Common myeloid progenitor, CD34-positive (primary cell): ENCODE results near the gene RFLNA.
A peak's percentile ranks its signal among the peaks of the same experiment; 100 is the strongest.

Experiments used
- CTCF ChIA-PET: fragments of 350-600 bp; sonication (Branson Sonifier 250); formaldehyde crosslinking; loops from one replicate; lab custom pipeline; 2021; ENCODE audit warnings: antibody characterized with exemption; lab: Charles Lee
- POLR2A ChIA-PET: fragments of 350-600 bp; sonication (Branson Sonifier 250); formaldehyde crosslinking; loops from one replicate; lab custom pipeline; 2021; ENCODE audit warnings: antibody characterized with exemption; lab: Charles Lee
- DNase-seq, 3 donors: peaks; one replicate each; pipeline versions ENCODE4 v3.0.0 to v3.0.0-alpha.2; 2013
- H3K27ac ChIP-seq, 2 experiments: 1 replicate in 1 of 2; 2 replicates in 1 of 2; pipeline ENCODE4 v1.7.0; 2013; ENCODE audit warnings: inconsistent platforms in 2 of 2, low read length in 2 of 2, mild to moderate bottlenecking in 2 of 2, low read depth in 1 of 2, moderate library complexity in 1 of 2; ENCODE audit not compliant: severe bottlenecking in 2 of 2, insufficient read depth in 1 of 2, poor library complexity in 1 of 2
- H3K27me3 ChIP-seq, 5 experiments: replicated peaks in 2 of 5; 1 replicate in 3 of 5; 2 replicates in 2 of 5; pipeline versions ENCODE4 v1.6.1 to v1.7.0; 2013; ENCODE audit warnings: low read length in 4 of 5, mild to moderate bottlenecking in 2 of 5, moderate library complexity in 2 of 5, inconsistent platforms in 1 of 5; ENCODE audit not compliant: insufficient read depth in 5 of 5, control insufficient read depth in 4 of 5
- H3K36me3 ChIP-seq, 4 experiments: 1 replicate in 2 of 4; 2 replicates in 2 of 4; pipeline versions ENCODE4 v1.6.1 to v1.7.0; 2013; ENCODE audit warnings: low read length in 3 of 4, control low read depth in 1 of 4, mild to moderate bottlenecking in 1 of 4; ENCODE audit not compliant: control insufficient read depth in 4 of 4, insufficient read depth in 4 of 4
- H3K4me1 ChIP-seq, 4 experiments: 1 replicate in 3 of 4; 2 replicates in 1 of 4; pipeline versions ENCODE4 v1.6.1 to v1.7.1; 2013; ENCODE audit warnings: low read length in 3 of 4, mild to moderate bottlenecking in 3 of 4, control low read depth in 1 of 4, inconsistent platforms in 1 of 4, moderate library complexity in 1 of 4; ENCODE audit not compliant: control insufficient read depth in 4 of 4, insufficient read depth in 4 of 4; ENCODE audit errors: control extremely low read depth in 1 of 4
- H3K4me3 ChIP-seq, 7 experiments: 1 replicate in 4 of 7; 2 replicates in 3 of 7; pipeline versions ENCODE4 v1.5.1 to v1.7.0; 2013; ENCODE audit warnings: mild to moderate bottlenecking in 7 of 7, low read length in 6 of 7, moderate library complexity in 6 of 7, inconsistent platforms in 2 of 7, low read depth in 2 of 7, control low read depth in 1 of 7; ENCODE audit not compliant: insufficient read depth in 4 of 7, control insufficient read depth in 1 of 7; ENCODE audit errors: extremely low read depth in 1 of 7
- H3K9me3 ChIP-seq, 5 experiments: 1 replicate in 4 of 5; 2 replicates in 1 of 5; pipeline versions ENCODE4 v1.6.1 to v1.7.1; 2013; ENCODE audit warnings: low read length in 4 of 5, mild to moderate bottlenecking in 2 of 5, inconsistent platforms in 1 of 5, low read depth in 1 of 5, moderate library complexity in 1 of 5; ENCODE audit not compliant: control insufficient read depth in 4 of 5, insufficient read depth in 2 of 5; ENCODE audit errors: control extremely low read depth in 1 of 5
- WGBS: methylation state at CpG from one replicate; pipeline ENCODE4 v1.1.5; 2013; ENCODE audit not compliant: insufficient coverage; 5-methylcytosine and 5-hydroxymethylcytosine counted together

RFLNA gene

DNA sequence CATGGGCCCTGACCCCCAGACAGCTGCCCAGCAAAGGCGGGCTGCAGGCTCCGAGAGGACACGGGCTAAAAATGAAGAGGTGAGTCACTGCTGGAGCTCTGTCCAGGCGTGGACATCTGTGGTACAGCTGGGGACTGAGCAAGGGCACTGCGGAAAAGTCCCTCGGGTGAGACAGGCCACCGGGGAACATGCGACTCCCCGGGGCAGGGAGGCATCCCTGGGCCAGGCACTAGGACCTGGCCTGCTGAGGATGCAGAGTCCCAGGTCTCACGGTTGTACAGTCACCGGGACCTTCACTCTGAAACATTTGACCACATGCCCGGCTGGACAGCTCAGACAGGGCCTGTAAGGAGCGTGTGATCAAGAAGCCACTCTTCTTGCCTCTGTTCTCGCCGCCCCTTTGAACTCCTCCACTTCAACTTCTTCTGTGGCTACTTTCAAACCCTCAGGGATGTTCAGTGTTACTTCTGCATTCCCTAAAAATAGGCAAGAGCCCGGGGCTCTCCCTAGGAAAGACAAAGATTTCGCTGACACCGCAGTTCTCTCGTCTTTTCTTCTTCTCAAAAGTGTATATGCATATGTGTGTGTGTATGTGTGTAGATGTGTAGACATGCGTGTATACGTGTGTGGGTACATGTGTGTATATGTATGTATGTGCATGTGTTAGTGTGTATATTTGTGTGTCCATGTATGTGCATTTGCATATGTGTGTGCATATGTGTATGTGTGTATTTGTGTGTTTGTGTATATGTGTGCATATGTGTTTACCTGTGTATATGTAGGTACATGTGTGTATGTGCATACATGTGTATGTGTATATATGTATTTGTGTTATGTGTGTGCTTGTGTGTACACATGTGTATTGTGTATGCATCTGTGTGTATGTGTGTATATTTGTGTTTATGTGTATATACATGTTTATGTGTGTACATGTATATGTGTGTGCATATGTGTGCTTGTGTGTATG lies 5.0 kb upstream of the RFLNA start:
- ChIA-PET POLR2A (no interaction called here), CTCF (interaction anchor here (1.4 kb wide), 1 partner anchor 10 kb away, joined by 3 read pairs; no protein-coding TSS in a partner anchor)
- H3K36me3 ChIP-seq = no peaks in the 10 kb centered on the region
- no peak overlapping the region for H3K27ac ChIP-seq
- DNase-seq = peak in 1 of 3 donors; percentile 6
- H3K4me3 ChIP-seq = no peak overlapping the region
- peaks cover 0 to 4% (median 0%) of the 10 kb centered on the region in 5 experiments for H3K27me3 ChIP-seq
- WGBS = 85% methylated on average over 21 of the region's 21 CpGs
- H3K9me3 ChIP-seq = peaks cover 0 to 13% (median under 1%) of the 10 kb centered on the region in 5 experiments
- peaks cover 0 to 3% (median under 1%) of the 10 kb centered on the region in 4 experiments for H3K4me1 ChIP-seq

DNA sequence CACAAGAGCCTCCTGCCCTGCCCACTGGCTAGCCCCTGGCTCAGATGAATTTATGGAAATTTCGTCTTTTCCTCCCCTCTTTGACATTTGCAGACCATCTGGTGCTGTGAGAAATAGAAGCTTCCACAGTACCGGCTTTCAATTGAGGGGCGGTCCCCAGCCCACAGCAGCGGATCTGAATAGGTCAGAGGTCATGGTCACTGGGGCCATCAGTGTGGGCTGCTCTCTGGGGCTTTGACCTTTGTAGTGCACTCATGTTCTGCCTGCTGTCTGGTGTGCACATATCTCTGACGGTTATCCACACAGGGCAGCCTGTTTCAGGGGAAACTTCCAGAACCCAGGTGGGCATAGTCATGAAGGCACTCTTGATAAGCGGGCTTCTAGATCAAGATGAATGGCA lies 2.5 kb upstream of the RFLNA start:
- Histone ChIP-seq H3K4me1 (peaks cover 0 to 21% (median 15%) of the 10 kb centered on the region in 4 experiments), H3K9me3 (peaks cover 0 to 9% (median 0%) of the 10 kb centered on the region in 5 experiments), H3K27ac (no peak overlapping the region), H3K27me3 (peaks cover 0 to 18% (median 10%) of the 10 kb centered on the region in 5 experiments), H3K36me3 (no peaks in the 10 kb centered on the region), H3K4me3 (no peak overlapping the region)
- WGBS = 97% methylated on average over 6 of the region's 6 CpGs
- ChIA-PET POLR2A (no interaction called here), CTCF (no interaction called here)
- no peak for DNase-seq

DNA sequence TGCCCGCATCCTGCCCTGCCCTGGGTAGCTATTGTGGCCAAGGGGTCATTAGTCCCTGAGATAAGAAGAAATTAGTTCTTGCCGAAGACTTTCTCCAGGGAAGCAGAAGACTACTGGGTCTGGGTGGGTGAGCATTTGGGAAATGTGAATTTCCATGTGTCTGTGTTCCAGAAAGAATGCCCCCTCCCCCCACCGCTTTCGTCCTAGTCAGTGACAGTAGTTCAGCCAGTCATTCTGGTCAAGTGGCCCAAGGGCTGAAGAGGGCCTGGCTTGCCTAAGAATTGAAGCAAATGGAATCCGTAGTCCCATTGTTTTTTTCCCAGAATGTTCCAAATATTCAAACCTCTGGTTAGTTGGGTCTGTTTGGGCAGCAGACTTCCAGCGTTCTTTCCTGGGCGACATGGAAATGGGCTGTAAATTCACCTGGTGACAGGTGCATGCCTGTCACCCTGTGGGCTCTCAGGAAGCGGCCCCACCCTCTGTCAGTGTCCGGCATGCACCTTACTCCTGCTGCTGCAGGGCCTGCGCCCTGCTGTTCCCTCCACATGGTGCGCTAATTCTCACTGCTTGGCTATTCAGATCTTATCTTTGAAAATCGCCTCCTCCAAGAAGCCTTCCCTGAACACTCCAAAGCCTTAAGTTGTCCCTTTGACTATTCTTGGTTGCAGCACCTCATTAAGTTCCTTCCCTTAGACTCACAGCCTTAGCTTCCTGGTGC lies 1.4 kb upstream of the RFLNA start:
- DNase-seq = no peak
- no peak overlapping the region for H3K27ac ChIP-seq
- POLR2A ChIA-PET = no interaction called here
- 94% methylated on average over 12 of the region's 12 CpGs for WGBS
- H3K4me3 ChIP-seq = no peak overlapping the region
- CTCF ChIA-PET = no interaction called here
- H3K27me3 ChIP-seq = peaks cover 0 to 20% (median 11%) of the 10 kb centered on the region in 5 experiments
- no peaks in the 10 kb centered on the region for H3K9me3 ChIP-seq
- peaks cover 0 to 21% (median 15%) of the 10 kb centered on the region in 4 experiments for H3K4me1 ChIP-seq
- no peaks in the 10 kb centered on the region for H3K36me3 ChIP-seq

DNA sequence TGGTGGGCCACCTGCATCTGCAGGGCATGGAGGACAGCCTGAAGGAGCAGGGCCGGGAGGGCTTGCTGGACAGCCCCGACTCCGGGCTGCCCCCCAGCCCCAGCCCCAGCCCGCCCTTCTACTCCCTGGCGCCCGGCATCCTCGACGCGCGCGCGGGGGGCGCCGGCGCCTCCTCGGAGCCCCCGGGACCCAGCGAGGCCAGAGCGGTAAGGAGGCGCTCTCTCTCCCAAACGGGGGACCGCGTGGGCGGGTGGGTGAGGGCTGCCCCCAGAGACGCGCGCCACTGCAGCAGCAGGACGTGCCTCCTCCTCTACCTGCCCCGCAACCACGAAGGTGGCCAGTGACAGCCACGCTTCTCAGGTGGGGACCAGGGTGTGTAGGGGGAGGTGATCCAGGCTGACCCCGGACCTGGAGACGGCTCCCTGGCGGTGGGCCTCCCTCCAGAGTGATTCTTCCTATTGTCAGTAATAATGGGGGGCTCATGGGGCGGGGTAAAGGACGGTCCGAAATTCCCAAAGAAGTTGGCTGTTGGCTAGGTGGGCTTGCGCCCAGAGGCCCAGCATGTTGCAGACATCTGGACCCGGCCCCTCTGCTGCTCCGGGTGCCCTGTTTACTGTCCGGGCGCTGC lies 652 bp downstream of the RFLNA start:
- DNase-seq = peak in 1 of 3 donors; percentile 33
- WGBS = 0% methylated on average over 24 of the region's 42 CpGs
- no peak overlapping the region for H3K27ac ChIP-seq
- peaks cover 0 to 20% (median 11%) of the 10 kb centered on the region in 5 experiments for H3K27me3 ChIP-seq
- H3K9me3 ChIP-seq = no peaks in the 10 kb centered on the region
- H3K4me3 ChIP-seq = peak overlapping the region in 6 of 7 experiments; percentile 36 to 68 (median 50)
- peaks cover 0 to 21% (median 15%) of the 10 kb centered on the region in 4 experiments for H3K4me1 ChIP-seq
- ChIA-PET POLR2A (no interaction called here), CTCF (no interaction called here)
- H3K36me3 ChIP-seq = no peaks in the 10 kb centered on the region

DNA sequence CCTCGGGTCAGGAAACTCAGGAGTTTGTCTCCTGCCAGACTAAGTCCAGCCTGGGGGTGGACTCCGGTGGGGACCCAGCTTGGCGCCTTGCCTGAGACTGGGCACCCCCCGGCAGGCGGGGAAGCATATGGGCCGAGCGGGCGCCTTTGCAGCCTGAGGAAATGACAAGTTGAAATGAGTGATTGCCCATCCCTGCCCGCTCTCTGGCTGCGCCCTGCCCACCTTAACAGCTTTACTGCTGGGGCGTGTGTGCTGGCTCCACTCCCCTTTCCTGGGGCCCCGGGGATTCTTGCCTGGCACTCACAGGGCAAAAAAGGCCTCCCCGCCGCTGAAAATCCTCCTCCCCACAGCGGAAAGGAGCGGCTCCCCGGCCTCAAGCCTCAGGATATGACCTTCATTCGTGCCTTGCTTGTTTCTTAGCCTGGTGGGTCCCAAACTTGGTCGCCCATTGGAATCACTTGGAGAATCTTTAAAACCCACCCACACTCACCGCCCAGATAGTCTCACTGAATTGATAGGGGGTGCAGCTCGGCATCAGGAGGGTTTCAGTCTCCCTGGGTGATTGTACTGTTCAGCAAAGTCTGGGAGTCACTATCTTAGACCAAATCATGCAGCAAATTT lies 1.5 kb downstream of the RFLNA start:
- 5% methylated on average over 14 of the region's 21 CpGs for WGBS
- no peak overlapping the region for H3K27ac ChIP-seq
- ChIA-PET CTCF (interaction anchor here (1.3 kb wide), 2 partner anchors 243 to 260 kb away, joined by 3 to 4 read pairs; no protein-coding TSS in a partner anchor), POLR2A (no interaction called here)
- H3K9me3 ChIP-seq = no peaks in the 10 kb centered on the region
- peaks cover 0 to 20% (median 11%) of the 10 kb centered on the region in 5 experiments for H3K27me3 ChIP-seq
- DNase-seq = peak in 2 of 3 donors; percentile 62 to 72
- H3K36me3 ChIP-seq = no peaks in the 10 kb centered on the region
- peaks cover 0 to 21% (median 15%) of the 10 kb centered on the region in 4 experiments for H3K4me1 ChIP-seq
- peak overlapping the region in 3 of 7 experiments; percentile 46 to 60 (median 56) for H3K4me3 ChIP-seq

DNA sequence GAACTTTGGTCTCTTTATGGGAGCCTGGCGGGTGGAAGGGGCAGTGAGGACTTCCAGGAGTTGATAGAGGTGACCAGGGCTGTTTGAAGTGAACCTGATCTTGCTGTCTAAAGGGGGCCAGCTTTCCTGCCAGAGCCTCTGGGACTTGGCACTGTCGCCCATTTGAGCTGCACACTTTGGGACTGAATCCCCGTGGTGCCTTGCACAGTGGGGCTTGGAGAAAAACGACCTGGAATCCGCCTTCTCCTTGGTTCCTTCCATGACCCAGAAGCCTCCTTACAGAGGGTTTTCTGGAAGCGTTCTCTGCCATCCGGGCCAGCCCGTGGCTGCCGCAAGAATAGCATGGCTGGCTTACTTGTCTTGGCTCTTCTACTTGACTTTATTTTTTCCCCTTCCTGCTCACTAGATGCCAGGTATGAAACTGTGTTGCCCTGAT lies 2.0 kb downstream of the RFLNA start:
- CTCF ChIA-PET = interaction anchor here (0.6 to 1.3 kb wide), 3 partner anchors 243 to 459 kb away, joined by 3 to 4 read pairs (median 3); no protein-coding TSS in a partner anchor
- H3K4me3 ChIP-seq = peak overlapping the region in 1 of 7 experiments; percentile 60
- 86% methylated on average over 9 of the region's 9 CpGs for WGBS

More for the DNA sequence above, 2.0 kb downstream of the RFLNA start:
- H3K9me3 ChIP-seq = no peaks in the 10 kb centered on the region
- H3K36me3 ChIP-seq = no peaks in the 10 kb centered on the region
- DNase-seq = no peak
- H3K4me1 ChIP-seq = peaks cover 0 to 21% (median 15%) of the 10 kb centered on the region in 4 experiments
- peaks cover 0 to 20% (median 11%) of the 10 kb centered on the region in 5 experiments for H3K27me3 ChIP-seq
- POLR2A ChIA-PET = no interaction called here
- H3K27ac ChIP-seq = no peak overlapping the region
